GM19099 (cell line): ENCODE results near the gene STUB1.

Source experiments
- POLR2A ChIP-seq: IDR thresholded peaks from 3 replicates; pipeline ENCODE4 v1.6.1; 2011; ENCODE audit warnings: low read depth; ENCODE audit not compliant: insufficient read length; ENCODE audit errors: extremely low read depth

STUB1 gene

GRCh38 chr16:670485-671352 is 9.5 kb upstream of the STUB1 start:
- TF ChIP-seq POLR2A: no peak

GRCh38 chr16:671353-672131 is 8.7 kb upstream of the STUB1 start:
- no peak for TF ChIP-seq POLR2A

DNA sequence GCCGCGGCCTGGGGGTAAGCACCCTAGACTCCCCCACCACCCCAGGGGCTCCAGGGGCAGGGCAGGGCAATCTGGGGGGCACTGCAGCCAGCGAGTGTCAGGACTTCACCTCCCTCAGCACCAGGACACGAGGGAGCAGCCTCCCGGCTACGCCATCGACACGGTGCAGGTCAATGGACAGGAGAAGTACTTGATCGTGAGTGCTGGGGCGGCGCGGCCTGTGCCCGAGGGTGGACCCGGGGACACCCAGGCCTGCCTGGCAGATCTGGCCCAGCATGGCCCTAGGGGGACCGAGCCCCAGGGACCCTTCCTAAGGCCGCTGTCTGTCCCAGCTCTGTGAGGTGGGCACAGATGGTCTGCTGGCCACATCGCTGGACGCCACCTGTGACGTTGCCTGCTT is 7.8 kb upstream of the STUB1 start:
- TF ChIP-seq POLR2A: no peak

- TF ChIP-seq POLR2A: no peak
These were observed 7.4 kb upstream of the STUB1 start for GRCh38 chr16:672851-673250.

DNA sequence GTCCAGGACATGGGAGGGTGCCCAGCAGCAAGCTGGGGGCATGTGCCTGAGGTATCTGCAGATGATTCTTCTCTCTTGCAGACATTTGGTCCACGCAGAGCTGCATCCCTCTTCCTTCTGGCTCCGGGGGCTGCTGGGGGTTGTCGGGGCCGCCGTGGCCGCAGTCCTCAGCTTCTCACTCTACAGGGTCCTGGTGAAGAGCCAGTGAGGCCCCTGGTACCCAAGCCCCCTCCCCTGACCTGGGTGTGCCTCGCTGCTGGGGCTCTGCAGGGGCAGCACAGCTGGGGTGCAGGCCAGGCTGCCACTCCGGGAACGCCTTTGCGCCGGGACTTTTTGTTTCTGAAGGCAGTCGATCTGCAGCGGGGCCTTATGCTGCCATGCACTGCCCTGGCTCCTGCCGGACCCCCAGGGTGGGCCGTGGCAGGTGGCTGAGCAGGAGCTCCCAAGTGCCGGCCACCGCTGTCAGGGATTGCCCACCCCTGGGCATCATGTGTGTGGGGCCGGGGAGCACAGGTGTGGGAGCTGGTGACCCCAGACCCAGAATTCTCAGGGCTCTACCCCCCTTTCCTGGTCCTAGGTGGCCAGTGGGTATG is 6.7 kb upstream of the STUB1 start:
- TF ChIP-seq POLR2A: no peak

- no peak for TF ChIP-seq POLR2A
These were observed 5.9 kb upstream of the STUB1 start for GRCh38 chr16:674214-674881.

GRCh38 chr16:674968-675883 is 5.0 kb upstream of the STUB1 start, which contains the start of gene RHBDL1:
TSS of gene RHBDL1 (plus strand) at chr16:675671. CDS start at chr16:675791, 120 bp downstream.
- no peak for TF ChIP-seq POLR2A

DNA sequence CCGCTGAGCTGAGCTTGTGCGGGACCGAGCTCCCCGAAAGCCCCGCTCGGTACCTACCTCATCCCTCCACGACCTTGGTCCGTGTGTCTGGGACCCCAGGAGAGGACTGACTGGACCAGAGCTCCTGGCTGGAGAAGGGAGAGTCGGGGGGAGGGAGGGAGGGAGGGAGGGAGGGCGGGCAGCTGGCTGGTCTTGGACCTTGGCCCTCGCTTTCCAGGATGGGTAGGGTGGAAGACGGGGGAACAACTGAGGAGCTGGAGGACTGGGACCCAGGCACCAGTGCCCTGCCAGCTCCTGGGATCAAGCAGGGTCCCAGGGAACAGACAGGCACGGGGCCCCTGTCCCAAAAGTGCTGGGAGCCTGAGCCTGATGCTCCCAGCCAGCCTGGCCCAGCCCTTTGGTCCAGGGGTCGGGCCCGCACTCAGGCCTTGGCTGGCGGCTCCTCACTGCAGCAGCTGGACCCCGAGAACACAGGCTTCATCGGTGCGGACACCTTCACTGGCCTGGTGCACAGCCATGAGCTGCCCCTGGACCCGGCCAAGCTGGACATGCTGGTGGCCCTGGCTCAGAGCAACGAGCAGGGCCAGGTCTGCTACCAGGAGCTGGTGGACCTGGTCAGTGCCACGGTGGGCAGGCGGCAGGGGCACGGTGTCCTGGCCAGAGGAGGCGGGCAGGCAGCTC is 4.2 kb upstream of the STUB1 start:
- TF ChIP-seq POLR2A: no peak

- no peak for TF ChIP-seq POLR2A
These were observed 3.7 kb upstream of the STUB1 start for GRCh38 chr16:676565-676902.

DNA sequence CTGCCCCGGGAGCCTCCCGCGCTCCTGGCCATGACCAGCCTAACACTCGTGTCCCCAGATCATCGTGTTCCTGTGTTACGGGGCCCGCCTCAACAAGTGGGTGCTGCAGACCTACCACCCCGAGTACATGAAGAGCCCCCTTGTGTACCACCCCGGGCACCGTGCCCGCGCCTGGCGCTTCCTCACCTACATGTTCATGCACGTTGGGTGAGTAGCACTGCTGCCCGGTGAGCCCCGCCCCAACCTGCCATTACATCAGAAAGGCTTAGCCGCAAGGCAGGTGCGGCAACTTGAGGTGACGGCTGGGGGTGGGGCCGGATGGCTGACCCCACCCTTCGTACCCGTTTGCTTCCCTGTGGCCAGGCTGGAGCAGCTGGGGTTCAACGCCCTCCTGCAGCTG is 3.3 kb upstream of the STUB1 start:
- TF ChIP-seq POLR2A: no peak

GRCh38 chr16:677316-678190 is 2.7 kb upstream of the STUB1 start:
- TF ChIP-seq POLR2A: no peak

DNA sequence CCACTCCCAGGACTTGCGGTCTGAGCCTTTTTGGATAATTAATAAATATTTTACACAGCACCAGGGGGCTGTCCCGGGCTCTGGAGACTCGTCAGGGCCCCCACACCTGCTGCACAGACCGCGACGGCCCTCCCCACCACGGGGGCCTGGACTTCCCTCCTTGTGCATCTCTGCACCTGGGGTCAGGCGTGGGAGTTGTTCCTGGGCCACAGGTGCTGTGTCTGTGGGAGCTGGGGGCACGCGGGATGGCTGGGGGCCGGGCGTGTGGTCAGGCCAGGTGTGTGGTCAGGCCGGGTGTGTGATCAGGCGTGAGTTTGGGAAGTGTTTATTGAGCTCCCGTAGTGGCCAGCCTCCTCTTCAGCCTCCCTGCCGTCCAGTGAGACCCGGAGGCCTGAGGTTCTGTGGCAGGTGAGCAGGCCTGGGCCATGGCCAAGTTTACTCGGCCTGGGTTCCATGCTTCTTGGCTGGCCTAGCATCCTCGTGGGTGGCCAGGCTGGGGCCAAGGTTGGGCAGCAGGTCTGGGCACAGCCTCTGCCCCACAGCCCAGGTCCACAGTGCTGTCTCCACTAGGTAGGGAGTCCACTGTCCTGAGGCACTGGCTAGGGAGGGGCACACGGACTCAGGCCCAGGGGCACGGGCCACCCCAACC is 1.9 kb upstream of the STUB1 start:
- TF ChIP-seq POLR2A: no peak
